HEK293 (cell line): Measurements from ENCODE around the gene B4GALT3.

Experiments
- GFI1B ChIP-seq: fragments of 450-650 bp; formaldehyde crosslinking; IDR thresholded peaks from 2 replicates; pipeline ENCODE4 v1.5.1; 2016; ENCODE audit warnings: missing biosample characterization, missing genetic modification characterization
- GLIS2 ChIP-seq: fragments of 450-650 bp; formaldehyde crosslinking; IDR thresholded peaks from 2 replicates; pipeline ENCODE4 v1.5.1; 2016; ENCODE audit warnings: missing biosample characterization, missing genetic modification characterization
- TRIM28 ChIP-seq: IDR thresholded peaks from 2 replicates; pipeline ENCODE4 v1.6.1; 2011; ENCODE audit warnings: low read length, control low read depth, borderline replicate concordance
- YY1 ChIP-seq: fragments of 450-650 bp; formaldehyde crosslinking; IDR thresholded peaks from 2 replicates; pipeline ENCODE4 v1.5.1; 2018; ENCODE audit warnings: missing biosample characterization, missing genetic modification characterization
- ZBTB21 ChIP-seq: fragments of 450-650 bp; formaldehyde crosslinking; IDR thresholded peaks from 2 replicates; pipeline ENCODE4 v1.5.1; 2017; ENCODE audit warnings: missing biosample characterization, missing genetic modification characterization
- ZFP37 ChIP-seq: fragments of 450-650 bp; formaldehyde crosslinking; IDR thresholded peaks from 2 replicates; pipeline ENCODE4 v1.5.1; 2016; ENCODE audit warnings: missing biosample characterization, missing genetic modification characterization
- ZNF10 ChIP-seq: fragments of 450-650 bp; formaldehyde crosslinking; IDR thresholded peaks from 2 replicates; pipeline ENCODE4 v1.5.1; 2017; ENCODE audit warnings: missing biosample characterization, missing genetic modification characterization
- ZNF114 ChIP-seq: fragments of 450-650 bp; formaldehyde crosslinking; IDR thresholded peaks from 2 replicates; pipeline ENCODE4 v1.5.0; 2017; ENCODE audit warnings: missing biosample characterization, missing genetic modification characterization
- ZNF202 ChIP-seq: fragments of 450-650 bp; formaldehyde crosslinking; IDR thresholded peaks from 2 replicates; pipeline ENCODE4 v1.5.1; 2016; ENCODE audit warnings: missing biosample characterization, missing genetic modification characterization, borderline replicate concordance
- ZNF292 ChIP-seq: fragments of 450-650 bp; formaldehyde crosslinking; IDR thresholded peaks from 2 replicates; pipeline ENCODE4 v1.5.1; 2016; ENCODE audit warnings: low read depth, missing biosample characterization, missing genetic modification characterization, borderline replicate concordance
- ZNF341 ChIP-seq: fragments of 450-650 bp; formaldehyde crosslinking; IDR thresholded peaks from 2 replicates; pipeline ENCODE4; 2016; ENCODE audit warnings: low read depth, missing biosample characterization, missing genetic modification characterization
- ZNF48 ChIP-seq: fragments of 450-650 bp; formaldehyde crosslinking; IDR thresholded peaks from 2 replicates; pipeline ENCODE4 v1.5.1; 2016; ENCODE audit warnings: missing biosample characterization, missing genetic modification characterization
- ZNF510 ChIP-seq: fragments of 450-650 bp; formaldehyde crosslinking; IDR thresholded peaks from 2 replicates; pipeline ENCODE4 v1.5.1; 2018; ENCODE audit warnings: mild to moderate bottlenecking, missing genetic modification characterization, missing biosample characterization; ENCODE audit not compliant: insufficient replicate concordance
- ZNF529 ChIP-seq: fragments of 450-650 bp; formaldehyde crosslinking; IDR thresholded peaks from 2 replicates; pipeline ENCODE4 v1.5.1; 2017; ENCODE audit warnings: missing genetic modification characterization, missing biosample characterization; ENCODE audit not compliant: insufficient replicate concordance
- ZNF530 ChIP-seq: fragments of 450-650 bp; formaldehyde crosslinking; IDR thresholded peaks from 2 replicates; pipeline ENCODE4 v1.5.1; 2016; ENCODE audit warnings: low read depth, missing biosample characterization, missing genetic modification characterization
- ZNF560 ChIP-seq: fragments of 450-650 bp; formaldehyde crosslinking; IDR thresholded peaks from 2 replicates; pipeline ENCODE4 v1.5.1; 2017; ENCODE audit warnings: missing biosample characterization, missing genetic modification characterization, borderline replicate concordance
- ZNF623 ChIP-seq: fragments of 450-650 bp; formaldehyde crosslinking; IDR thresholded peaks from 2 replicates; pipeline ENCODE4 v1.5.1; 2016; ENCODE audit warnings: missing biosample characterization, missing genetic modification characterization
- ZNF654 ChIP-seq: fragments of 450-650 bp; formaldehyde crosslinking; IDR thresholded peaks from 2 replicates; pipeline ENCODE4 v1.5.1; 2016; ENCODE audit warnings: low read depth, missing biosample characterization, missing genetic modification characterization
- ZSCAN16 ChIP-seq: fragments of 450-650 bp; formaldehyde crosslinking; IDR thresholded peaks from 2 replicates; pipeline ENCODE4 v1.5.1; 2016; ENCODE audit warnings: missing biosample characterization, missing genetic modification characterization
- ZXDB ChIP-seq: fragments of 450-650 bp; formaldehyde crosslinking; IDR thresholded peaks from 2 replicates; pipeline ENCODE4 v1.5.1; 2016; ENCODE audit warnings: missing biosample characterization, missing genetic modification characterization
- TF ChIP-seq, protein P1 (sequence below): fragments of 450-650 bp; IDR thresholded peaks from 2 replicates; pipeline ENCODE4 v1.5.1; 2018; ENCODE audit warnings: missing biosample characterization, mild to moderate bottlenecking, missing genetic modification characterization
- TF ChIP-seq, protein P2 (sequence below): fragments of 450-650 bp; IDR thresholded peaks from 2 replicates; pipeline ENCODE4 v1.5.1; 2018; ENCODE audit warnings: missing biosample characterization, missing genetic modification characterization
- TF ChIP-seq, protein P3 (sequence below): fragments of 450-650 bp; formaldehyde crosslinking; IDR thresholded peaks from 2 replicates; pipeline ENCODE4 v1.5.1; 2017; ENCODE audit warnings: missing biosample characterization, missing genetic modification characterization
- TF ChIP-seq, protein P4 (sequence below): fragments of 450-650 bp; formaldehyde crosslinking; IDR thresholded peaks from 2 replicates; pipeline ENCODE4 v1.5.1; 2016; ENCODE audit warnings: missing biosample characterization, missing genetic modification characterization
- TF ChIP-seq, protein P5 (sequence below): fragments of 450-650 bp; formaldehyde crosslinking; conservative IDR thresholded peaks from 2 replicates; pipeline ENCODE4 v1.5.1; 2016; ENCODE audit warnings: low read depth, missing biosample characterization, missing genetic modification characterization
- TF ChIP-seq, protein P6 (sequence below): fragments of 450-650 bp; formaldehyde crosslinking; optimal IDR thresholded peaks from 2 replicates; pipeline ENCODE3; 2016; ENCODE audit warnings: missing biosample characterization, mild to moderate bottlenecking, missing genetic modification characterization

The B4GALT3 gene

DNA sequence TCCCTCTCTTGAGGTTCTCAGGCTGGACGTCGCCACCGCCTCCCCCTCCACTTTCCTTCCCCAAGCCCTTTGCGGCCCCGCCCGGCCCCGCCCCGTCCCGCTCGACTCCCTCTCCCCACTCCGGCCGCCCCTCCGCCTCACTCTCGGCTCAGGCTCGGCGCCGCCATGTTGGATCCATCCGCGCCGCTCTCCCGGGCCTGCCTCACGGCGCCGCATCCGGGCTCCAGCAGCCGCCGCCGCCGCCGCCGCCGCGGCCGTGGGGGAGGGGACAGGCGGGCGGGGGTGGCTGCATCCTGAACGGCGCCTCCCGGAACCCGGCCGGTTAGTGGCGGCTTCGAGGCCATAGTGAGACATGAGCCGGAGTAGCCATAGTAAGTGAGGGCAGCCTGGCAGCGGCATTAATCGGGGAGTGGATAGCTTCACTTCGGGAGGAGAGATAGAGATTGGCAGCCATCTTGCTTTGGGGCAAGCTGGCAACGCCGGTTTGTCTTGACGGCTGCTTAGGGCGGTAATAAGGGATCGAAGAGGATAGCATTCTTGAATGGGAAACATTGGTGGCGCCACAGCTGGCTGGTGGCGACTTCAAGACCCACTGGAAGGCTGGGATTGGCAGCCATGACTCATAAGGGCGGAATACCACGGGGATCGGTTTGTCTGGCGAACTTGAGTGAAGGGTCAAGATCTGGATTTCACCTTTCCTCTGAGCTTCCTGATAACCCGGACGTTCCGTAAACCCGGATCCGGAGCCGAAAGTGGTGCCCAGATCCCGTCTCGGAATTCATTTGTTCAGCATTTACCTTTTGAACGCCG lies 44.7 kb downstream of the B4GALT3 start, which contains the start of gene DEDD (continued):
- TF ChIP-seq ZSCAN16 = no peak
- TF ChIP-seq GFI1B (tag by site-specific recombination) = 0 out of 2 replicates have a peak, but pooled peaks have one; percentile 3
- TF ChIP-seq, protein P1, sequence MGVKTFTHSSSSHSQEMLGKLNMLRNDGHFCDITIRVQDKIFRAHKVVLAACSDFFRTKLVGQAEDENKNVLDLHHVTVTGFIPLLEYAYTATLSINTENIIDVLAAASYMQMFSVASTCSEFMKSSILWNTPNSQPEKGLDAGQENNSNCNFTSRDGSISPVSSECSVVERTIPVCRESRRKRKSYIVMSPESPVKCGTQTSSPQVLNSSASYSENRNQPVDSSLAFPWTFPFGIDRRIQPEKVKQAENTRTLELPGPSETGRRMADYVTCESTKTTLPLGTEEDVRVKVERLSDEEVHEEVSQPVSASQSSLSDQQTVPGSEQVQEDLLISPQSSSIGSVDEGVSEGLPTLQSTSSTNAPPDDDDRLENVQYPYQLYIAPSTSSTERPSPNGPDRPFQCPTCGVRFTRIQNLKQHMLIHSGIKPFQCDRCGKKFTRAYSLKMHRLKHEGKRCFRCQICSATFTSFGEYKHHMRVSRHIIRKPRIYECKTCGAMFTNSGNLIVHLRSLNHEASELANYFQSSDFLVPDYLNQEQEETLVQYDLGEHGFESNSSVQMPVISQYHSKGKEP = peak; percentile 81
- no peak for TF ChIP-seq ZNF623 (tag by site-specific recombination)
- peak; percentile 88 for TF ChIP-seq TRIM28
- TF ChIP-seq ZNF202 (tag by site-specific recombination) = no peak
- no peak for TF ChIP-seq ZNF560
- no peak for TF ChIP-seq ZNF530 (tag by site-specific recombination)
- TF ChIP-seq ZNF654 (tag by site-specific recombination) = no peak
- peak; percentile 46; the same call in 1 of the 2 replicates for TF ChIP-seq ZNF10 (tag by site-specific recombination)
- TF ChIP-seq ZNF48 = no peak
- peak; percentile 99 for TF ChIP-seq YY1 (tag by site-specific recombination)
- TF ChIP-seq, protein P2, sequence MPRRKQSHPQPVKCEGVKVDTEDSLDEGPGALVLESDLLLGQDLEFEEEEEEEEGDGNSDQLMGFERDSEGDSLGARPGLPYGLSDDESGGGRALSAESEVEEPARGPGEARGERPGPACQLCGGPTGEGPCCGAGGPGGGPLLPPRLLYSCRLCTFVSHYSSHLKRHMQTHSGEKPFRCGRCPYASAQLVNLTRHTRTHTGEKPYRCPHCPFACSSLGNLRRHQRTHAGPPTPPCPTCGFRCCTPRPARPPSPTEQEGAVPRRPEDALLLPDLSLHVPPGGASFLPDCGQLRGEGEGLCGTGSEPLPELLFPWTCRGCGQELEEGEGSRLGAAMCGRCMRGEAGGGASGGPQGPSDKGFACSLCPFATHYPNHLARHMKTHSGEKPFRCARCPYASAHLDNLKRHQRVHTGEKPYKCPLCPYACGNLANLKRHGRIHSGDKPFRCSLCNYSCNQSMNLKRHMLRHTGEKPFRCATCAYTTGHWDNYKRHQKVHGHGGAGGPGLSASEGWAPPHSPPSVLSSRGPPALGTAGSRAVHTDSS (tag by site-specific recombination) = no peak
- TF ChIP-seq, protein P3, sequence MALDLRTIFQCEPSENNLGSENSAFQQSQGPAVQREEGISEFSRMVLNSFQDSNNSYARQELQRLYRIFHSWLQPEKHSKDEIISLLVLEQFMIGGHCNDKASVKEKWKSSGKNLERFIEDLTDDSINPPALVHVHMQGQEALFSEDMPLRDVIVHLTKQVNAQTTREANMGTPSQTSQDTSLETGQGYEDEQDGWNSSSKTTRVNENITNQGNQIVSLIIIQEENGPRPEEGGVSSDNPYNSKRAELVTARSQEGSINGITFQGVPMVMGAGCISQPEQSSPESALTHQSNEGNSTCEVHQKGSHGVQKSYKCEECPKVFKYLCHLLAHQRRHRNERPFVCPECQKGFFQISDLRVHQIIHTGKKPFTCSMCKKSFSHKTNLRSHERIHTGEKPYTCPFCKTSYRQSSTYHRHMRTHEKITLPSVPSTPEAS (tag by site-specific recombination) = no peak
- TF ChIP-seq ZFP37 (tag by site-specific recombination) = no peak; the same call in 1 of the 2 replicates
- peak; percentile 76; the same call in 1 of the 2 replicates for TF ChIP-seq ZXDB (tag by site-specific recombination)
- TF ChIP-seq ZBTB21 (tag by site-specific recombination) = 0 out of 2 replicates have a peak, but pooled peaks have one; percentile 48
- TF ChIP-seq ZNF114 (tag by site-specific recombination) = no peak
- TF ChIP-seq ZNF341 = peak; percentile 89
- TF ChIP-seq, protein P4, sequence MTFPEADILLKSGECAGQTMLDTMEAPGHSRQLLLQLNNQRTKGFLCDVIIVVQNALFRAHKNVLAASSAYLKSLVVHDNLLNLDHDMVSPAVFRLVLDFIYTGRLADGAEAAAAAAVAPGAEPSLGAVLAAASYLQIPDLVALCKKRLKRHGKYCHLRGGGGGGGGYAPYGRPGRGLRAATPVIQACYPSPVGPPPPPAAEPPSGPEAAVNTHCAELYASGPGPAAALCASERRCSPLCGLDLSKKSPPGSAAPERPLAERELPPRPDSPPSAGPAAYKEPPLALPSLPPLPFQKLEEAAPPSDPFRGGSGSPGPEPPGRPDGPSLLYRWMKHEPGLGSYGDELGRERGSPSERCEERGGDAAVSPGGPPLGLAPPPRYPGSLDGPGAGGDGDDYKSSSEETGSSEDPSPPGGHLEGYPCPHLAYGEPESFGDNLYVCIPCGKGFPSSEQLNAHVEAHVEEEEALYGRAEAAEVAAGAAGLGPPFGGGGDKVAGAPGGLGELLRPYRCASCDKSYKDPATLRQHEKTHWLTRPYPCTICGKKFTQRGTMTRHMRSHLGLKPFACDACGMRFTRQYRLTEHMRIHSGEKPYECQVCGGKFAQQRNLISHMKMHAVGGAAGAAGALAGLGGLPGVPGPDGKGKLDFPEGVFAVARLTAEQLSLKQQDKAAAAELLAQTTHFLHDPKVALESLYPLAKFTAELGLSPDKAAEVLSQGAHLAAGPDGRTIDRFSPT (tag by site-specific recombination) = peak; percentile 20; the same call in 1 of the 2 replicates
- TF ChIP-seq, protein P5, sequence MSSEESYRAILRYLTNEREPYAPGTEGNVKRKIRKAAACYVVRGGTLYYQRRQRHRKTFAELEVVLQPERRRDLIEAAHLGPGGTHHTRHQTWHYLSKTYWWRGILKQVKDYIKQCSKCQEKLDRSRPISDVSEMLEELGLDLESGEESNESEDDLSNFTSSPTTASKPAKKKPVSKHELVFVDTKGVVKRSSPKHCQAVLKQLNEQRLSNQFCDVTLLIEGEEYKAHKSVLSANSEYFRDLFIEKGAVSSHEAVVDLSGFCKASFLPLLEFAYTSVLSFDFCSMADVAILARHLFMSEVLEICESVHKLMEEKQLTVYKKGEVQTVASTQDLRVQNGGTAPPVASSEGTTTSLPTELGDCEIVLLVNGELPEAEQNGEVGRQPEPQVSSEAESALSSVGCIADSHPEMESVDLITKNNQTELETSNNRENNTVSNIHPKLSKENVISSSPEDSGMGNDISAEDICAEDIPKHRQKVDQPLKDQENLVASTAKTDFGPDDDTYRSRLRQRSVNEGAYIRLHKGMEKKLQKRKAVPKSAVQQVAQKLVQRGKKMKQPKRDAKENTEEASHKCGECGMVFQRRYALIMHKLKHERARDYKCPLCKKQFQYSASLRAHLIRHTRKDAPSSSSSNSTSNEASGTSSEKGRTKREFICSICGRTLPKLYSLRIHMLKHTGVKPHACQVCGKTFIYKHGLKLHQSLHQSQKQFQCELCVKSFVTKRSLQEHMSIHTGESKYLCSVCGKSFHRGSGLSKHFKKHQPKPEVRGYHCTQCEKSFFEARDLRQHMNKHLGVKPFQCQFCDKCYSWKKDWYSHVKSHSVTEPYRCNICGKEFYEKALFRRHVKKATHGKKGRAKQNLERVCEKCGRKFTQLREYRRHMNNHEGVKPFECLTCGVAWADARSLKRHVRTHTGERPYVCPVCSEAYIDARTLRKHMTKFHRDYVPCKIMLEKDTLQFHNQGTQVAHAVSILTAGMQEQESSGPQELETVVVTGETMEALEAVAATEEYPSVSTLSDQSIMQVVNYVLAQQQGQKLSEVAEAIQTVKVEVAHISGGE = peak; percentile 97
- no peak for TF ChIP-seq ZNF510 (tag by site-specific recombination)
- TF ChIP-seq ZNF292 = no peak
- TF ChIP-seq GLIS2 (tag by site-specific recombination) = no peak
- TF ChIP-seq, protein P6, sequence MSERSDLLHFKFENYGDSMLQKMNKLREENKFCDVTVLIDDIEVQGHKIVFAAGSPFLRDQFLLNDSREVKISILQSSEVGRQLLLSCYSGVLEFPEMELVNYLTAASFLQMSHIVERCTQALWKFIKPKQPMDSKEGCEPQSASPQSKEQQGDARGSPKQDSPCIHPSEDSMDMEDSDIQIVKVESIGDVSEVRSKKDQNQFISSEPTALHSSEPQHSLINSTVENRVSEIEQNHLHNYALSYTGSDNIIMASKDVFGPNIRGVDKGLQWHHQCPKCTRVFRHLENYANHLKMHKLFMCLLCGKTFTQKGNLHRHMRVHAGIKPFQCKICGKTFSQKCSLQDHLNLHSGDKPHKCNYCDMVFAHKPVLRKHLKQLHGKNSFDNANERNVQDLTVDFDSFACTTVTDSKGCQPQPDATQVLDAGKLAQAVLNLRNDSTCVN (tag by site-specific recombination) = peak; percentile 24
- TF ChIP-seq ZNF529 (tag by site-specific recombination) = no peak
